NCI-H2196 treated with DMSO at 0.1 percent for 48 hours (cell line): Measurements from ENCODE around the gene SLC12A3.
A peak's percentile ranks its signal among the peaks of the same experiment; 100 is the strongest.

Experiments
- DNase-seq: peaks from one replicate; lab custom pipeline; 2025; ENCODE audit not compliant: unreplicated experiment; lab: John Stamatoyannopoulos, UW

SLC12A3 gene

GRCh38 chr16:56864960-56865359 lies at the start of gene SLC12A3:
SLC12A3 (plus strand) TSS chr16:56865207; CDS start chr16:56865236, 29 bp downstream.
- DNase-seq = no peak

DNA sequence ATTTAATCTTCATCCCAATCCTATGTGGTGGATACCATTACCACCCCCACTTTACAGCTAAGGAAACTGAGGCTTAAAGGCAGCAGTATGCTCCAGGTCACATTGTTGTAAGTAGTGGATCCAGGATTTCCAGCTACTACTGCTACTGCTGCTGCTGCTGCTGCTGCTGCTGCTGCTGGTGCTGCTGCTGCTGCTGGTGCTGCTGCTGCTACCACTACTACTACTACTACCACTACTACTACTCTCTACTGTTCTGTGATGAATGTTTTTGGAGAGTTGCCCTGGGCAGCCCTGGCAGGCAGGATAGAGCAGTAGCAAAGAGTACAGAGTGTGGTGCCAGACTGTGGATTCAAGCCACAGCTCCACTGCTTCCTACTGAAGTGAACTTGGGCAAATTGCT lies 49.3 kb upstream of the SLC12A3 start:
- no peak for DNase-seq

GRCh38 chr16:56817056-56817455 lies 48.0 kb upstream of the SLC12A3 start:
- no peak for DNase-seq

- no peak for DNase-seq
Observed at GRCh38 chr16:56817938-56818337, 47.1 kb upstream of the SLC12A3 start.

- no peak for DNase-seq
Observed at GRCh38 chr16:56823081-56823733, 41.8 kb upstream of the SLC12A3 start.

DNA sequence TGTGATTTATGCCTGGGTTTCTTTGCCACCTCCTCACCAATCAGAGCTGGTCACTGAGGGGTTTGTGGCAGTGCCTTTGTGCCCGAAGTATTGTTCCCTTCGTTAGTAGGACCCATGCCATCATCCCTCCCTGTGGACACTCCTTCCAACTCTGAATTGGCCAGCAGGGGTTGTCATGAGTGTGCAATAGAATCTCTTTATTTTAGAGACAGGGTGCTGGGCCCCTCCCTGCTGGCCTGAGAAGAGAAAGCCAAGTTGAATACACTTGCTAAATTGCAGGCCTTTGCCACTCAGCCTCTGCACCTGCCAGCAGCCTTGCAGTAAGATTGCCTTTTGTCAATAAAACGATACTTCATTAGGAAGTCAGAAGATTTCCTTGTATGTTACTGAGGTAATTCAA lies 40.7 kb upstream of the SLC12A3 start:
- DNase-seq = peak; percentile 19

DNA sequence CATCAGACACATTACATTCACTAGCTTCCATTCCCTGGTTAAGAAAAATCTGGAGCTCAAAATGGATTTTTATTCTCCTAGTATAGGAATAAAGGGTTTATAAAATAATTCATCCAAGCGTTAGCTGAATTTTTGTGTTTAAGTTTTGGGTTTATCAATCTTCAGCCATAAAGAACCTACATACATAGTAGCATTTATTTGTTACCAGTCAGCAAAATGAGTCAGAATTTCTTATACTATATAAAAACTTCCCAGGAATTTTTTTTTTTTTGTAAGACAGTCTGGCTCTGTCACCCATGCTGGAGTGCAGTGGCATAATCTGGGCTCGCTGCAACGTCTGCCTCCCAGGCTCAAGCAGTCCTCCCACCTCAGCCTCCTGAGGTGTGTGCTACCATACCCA lies 40.2 kb upstream of the SLC12A3 start:
- no peak for DNase-seq

DNA sequence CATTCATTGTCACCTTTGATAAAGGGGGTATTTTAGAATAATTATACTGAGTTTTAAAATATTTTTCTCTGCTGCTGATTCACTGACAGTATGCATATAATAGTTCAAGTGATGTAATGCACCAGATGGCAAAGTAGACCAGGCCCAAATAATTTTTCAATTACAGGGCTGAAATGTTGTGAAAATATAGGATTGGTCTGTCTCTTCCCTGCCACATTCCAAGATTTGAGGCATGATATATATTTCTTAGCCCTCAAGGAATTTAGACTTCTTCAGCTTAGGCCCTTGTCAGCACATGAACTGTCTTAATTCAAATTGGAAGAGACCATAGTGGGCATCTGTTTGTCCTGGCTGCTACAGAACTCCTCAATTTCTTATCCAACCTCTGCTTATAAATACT lies 39.2 kb upstream of the SLC12A3 start:
- DNase-seq = no peak

DNA sequence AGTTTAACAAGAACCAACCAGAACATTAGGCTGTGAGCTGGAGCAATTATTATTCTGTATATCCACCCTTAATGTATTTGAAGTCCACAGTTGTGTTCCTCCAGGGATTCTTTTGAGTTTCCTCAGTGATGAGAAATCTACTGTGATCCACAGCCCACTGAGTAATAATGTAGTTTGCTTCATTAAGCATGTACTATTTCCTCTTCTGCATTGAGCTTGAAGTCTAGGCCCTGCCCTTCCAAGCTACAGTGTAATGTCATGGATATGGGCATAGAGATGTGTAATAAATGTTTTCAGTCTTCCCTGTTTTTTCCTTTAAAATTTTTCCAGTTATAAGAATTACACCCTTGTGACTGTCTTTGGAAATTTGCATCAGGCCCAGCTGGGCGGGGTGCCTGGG lies 36.4 kb upstream of the SLC12A3 start:
- DNase-seq = no peak

DNA sequence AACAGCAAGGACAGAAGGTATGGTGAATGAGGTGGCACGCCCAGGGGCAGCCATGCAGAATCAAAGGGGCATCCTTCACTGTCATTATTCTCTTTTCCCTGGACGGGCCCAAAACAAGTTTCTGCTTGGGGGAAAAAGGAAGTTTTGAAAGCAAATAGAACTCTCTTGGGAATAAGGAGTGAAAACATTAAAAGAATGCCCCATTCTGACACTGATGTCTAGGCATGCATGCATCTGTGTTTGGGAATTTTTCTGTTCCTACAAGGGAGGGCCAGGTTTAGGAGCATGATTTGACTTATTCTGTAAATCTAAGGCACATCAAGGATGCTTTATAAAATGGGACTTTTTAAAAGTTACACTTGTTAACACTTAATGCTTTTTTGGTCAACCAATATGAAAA lies 34.3 kb upstream of the SLC12A3 start:
- DNase-seq = no peak

DNA sequence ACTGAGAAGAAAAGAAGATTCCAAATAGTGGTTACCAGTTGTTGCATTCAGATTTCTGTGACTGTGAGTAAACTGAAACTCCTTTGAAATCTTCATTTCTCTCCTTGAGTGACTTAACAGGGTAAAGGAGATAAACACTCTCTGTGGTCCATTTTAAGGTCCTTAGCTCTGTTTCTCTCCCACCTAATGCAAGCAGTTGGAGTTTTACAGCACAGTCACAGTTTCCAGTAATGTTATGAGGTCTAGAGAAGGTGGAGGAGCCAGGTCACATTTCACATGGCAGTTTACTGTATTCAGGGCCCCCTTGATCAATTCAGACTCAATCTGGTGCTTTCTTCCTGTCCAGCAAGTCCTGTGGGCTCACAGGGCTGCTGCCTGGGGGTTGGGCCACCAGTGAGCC lies 32.2 kb upstream of the SLC12A3 start:
- DNase-seq = no peak

GRCh38 chr16:56833243-56833970 lies 31.6 kb upstream of the SLC12A3 start:
- no peak for DNase-seq

GRCh38 chr16:56835320-56835719 lies 29.7 kb upstream of the SLC12A3 start:
- no peak for DNase-seq

DNA sequence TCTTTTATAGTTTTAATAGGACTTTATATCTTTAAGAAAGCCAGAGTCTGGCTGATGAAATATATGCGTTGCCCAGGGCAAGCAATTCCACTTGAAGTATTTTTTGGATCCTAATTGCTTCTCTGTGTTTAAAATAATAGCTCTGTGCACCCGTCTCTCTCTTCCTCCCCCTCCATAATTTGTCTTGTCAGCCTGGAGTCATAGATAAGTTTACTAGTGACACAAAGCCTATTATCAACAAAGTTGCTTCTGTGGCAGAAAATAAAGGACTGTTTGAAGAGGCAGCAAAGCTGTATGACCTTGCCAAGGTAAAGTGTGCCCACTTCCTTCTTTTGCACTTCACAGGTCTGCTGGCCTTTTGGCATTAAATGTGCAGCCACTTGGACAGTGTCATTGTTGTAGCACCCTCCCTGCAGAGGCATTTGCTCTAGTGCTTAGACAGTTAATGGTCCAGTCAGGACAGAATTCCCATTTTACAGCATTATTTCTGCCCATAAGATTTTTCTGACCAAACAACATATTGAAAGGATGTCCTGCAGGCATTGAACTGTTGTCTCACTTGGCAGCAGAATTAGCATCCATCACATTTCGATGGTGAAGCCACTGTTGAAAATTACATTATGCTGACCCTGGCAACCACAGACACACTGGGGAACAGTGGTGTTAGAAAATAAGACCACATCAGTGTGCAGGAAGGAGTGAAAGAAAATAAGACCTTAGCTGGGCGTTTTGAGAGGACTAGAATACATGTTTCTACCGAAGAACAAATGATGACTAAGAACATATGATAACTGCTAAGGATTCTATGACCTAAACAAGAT lies 28.4 kb upstream of the SLC12A3 start:
- DNase-seq = no peak

DNA sequence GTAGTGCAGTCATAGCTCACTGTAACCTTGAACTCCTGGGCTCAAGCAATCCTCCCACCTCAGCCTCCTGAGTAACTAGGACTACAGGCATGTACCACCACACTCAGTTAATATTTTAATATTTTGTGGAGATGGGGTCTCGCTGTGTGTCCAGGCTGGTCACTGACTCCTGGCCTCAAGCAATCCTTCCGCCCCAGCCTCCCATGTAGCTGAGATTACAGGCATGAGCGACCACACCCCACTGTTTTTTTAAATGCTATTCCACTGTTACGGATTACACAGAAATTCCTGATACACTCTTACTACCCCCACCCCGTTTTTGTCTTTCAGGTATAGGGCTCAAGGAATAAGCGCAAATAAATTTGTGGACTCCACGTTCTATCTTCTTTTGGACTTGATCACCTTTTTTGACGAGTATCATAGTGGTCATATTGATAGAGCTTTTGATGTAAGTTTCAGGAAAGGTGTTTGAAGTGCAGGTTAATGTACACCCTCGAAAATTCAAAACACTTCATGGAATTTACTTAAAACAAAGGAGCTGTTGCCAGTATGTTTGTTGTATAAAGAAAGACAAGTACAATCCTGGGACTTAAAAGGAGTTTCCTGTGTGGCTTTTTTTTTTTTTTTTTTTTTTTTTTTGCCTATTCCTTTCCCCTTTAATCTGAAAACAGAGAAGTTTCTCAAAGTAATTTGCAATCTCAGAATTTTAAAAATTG lies 26.2 kb upstream of the SLC12A3 start:
- no peak for DNase-seq

GRCh38 chr16:56841233-56841632 lies 23.8 kb upstream of the SLC12A3 start:
- no peak for DNase-seq

GRCh38 chr16:56841659-56842058 lies 23.3 kb upstream of the SLC12A3 start:
- DNase-seq = no peak

- no peak for DNase-seq
Observed at GRCh38 chr16:56842133-56842532, 22.9 kb upstream of the SLC12A3 start.

DNA sequence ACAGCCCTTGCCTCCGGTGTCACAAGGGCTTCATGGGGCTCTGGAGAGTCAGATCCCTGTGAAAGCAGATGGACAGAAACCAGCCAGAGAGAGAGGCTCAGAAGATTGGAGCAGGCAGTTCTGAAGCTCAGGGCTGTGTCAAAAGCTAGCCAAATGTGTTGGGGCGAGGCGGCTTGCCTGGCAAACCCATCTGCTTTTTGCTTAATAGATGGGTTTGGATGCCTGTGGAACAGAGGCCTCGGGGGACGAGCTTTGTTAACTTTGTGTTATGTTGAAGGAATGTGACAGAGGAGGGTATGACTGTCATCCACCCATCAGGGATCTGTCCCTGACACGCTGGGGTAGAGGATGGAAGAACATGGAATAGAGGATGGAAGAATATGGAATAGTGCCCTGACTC lies 21.0 kb upstream of the SLC12A3 start:
- DNase-seq = no peak

GRCh38 chr16:56847173-56847910 lies 17.7 kb upstream of the SLC12A3 start:
- no peak for DNase-seq
